ENCODE measurements around the gene ADGRB2.

- TF ChIP-seq CTCF (IDR thresholded peaks at IDR 0.05) (no peak), EZH2 (IDR thresholded peaks at IDR 0.05) (no peak)
Observed at GRCh38 chr1:31772669-31773248, 8.6 kb upstream of the ADGRB2 start.
